GM08714 (cell line): ENCODE measurements around the gene COL16A1.

Source experiments
- H3K4me3 ChIP-seq: fragments of 200-500 bp; sonication (Bioruptor generic); 2 replicates; pipeline ENCODE4 v1.5.1; 2014; ENCODE audit warnings: mild to moderate bottlenecking, low read length, inconsistent platforms
- ZNF274 ChIP-seq: IDR thresholded peaks from 2 replicates; pipeline ENCODE4 v1.6.1; 2012; ENCODE audit warnings: mild to moderate bottlenecking, low read depth, low read length

The COL16A1 gene

GRCh38 chr1:31703431-31704270 is at the start of gene COL16A1:
Gene COL16A1, minus strand, starts transcription at chr1:31704017. Its CDS starts 1,824 bp downstream, at chr1:31702193.
- TF ChIP-seq ZNF274: no peak
- H3K4me3 ChIP-seq: no peak within 1 kb of the TSS

- no peak for TF ChIP-seq ZNF274
- H3K4me3 ChIP-seq: no peak overlapping the region
These were observed 49.2 kb upstream of the COL16A1 start for GRCh38 chr1:31752952-31753475.

GRCh38 chr1:31752258-31752657 is 48.4 kb upstream of the COL16A1 start:
- TF ChIP-seq ZNF274: no peak
- no peak overlapping the region for H3K4me3 ChIP-seq

- no peak for TF ChIP-seq ZNF274
- no peak overlapping the region for H3K4me3 ChIP-seq
These were observed 48.0 kb upstream of the COL16A1 start for GRCh38 chr1:31751822-31752241.

- TF ChIP-seq ZNF274: no peak
- no peak overlapping the region for H3K4me3 ChIP-seq
These were observed 47.2 kb upstream of the COL16A1 start for GRCh38 chr1:31750858-31751510.

- H3K4me3 ChIP-seq: no peak overlapping the region
- no peak for TF ChIP-seq ZNF274
These were observed 46.2 kb upstream of the COL16A1 start for GRCh38 chr1:31749785-31750735.

- H3K4me3 ChIP-seq: no peak overlapping the region
- no peak for TF ChIP-seq ZNF274
These were observed 44.5 kb upstream of the COL16A1 start for GRCh38 chr1:31748365-31748764.

GRCh38 chr1:31747304-31747703 is 43.5 kb upstream of the COL16A1 start:
- TF ChIP-seq ZNF274: no peak
- H3K4me3 ChIP-seq: no peak overlapping the region

- no peak overlapping the region for H3K4me3 ChIP-seq
- no peak for TF ChIP-seq ZNF274
These were observed 42.9 kb upstream of the COL16A1 start for GRCh38 chr1:31746687-31747086.

- no peak for TF ChIP-seq ZNF274
- H3K4me3 ChIP-seq: no peak overlapping the region
These were observed 42.3 kb upstream of the COL16A1 start for GRCh38 chr1:31745946-31746670.

GRCh38 chr1:31745096-31745945 is 41.5 kb upstream of the COL16A1 start:
- H3K4me3 ChIP-seq: no peak overlapping the region
- TF ChIP-seq ZNF274: no peak

GRCh38 chr1:31744165-31744888 is 40.5 kb upstream of the COL16A1 start:
- no peak for TF ChIP-seq ZNF274
- H3K4me3 ChIP-seq: no peak overlapping the region
